Stimulated activated CD8-positive, alpha-beta memory T cell treated with anti-CD3 and anti-CD28 coated beads, Interleukin-2, amount 100 ng/mL, for 48 hours (primary cell): ENCODE results near the gene KCNG2.
"Not testable (repeated sequence)": the region's sequence is repeated elsewhere in the genome, so short reads cannot be mapped to it uniquely, and the experiment has no call there.

Experiments
- DNase-seq, 2 donors: peaks; one replicate each; pipeline ENCODE4 v3.0.0-alpha.2; 2020; ENCODE audit warnings: low read depth in 2 of 2

The KCNG2 gene

GRCh38 chr18:79853303-79853992, 55.7 kb downstream of the KCNG2 start:
- no peak for DNase-seq

GRCh38 chr18:79853993-79854364, 56.2 kb downstream of the KCNG2 start:
- no peak for DNase-seq

- DNase-seq, result no peak
Observed at GRCh38 chr18:79855147-79855933, 57.6 kb downstream of the KCNG2 start.

- no peak for DNase-seq
Observed at GRCh38 chr18:79856119-79857007, 58.6 kb downstream of the KCNG2 start.

GRCh38 chr18:79857082-79857671, 59.4 kb downstream of the KCNG2 start:
- no peak for DNase-seq

DNA sequence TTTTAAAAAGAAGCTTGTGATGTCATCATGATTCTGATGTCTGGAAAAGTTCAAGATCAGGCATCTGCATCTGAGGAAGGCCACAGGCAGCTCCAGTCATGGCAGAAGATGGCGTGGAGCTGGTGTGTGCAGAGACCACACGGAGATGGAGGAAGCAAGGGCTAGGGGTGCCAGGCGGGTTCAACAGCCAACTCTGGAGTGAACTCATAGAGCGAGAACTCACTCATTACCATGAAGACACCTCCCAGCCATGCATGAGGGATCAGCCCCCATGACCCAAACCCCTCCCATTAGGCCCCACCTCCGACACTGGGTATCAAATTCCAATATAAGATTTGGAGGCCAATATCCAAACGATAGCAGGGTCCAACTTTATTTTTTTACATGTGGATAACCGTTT, 61.6 kb downstream of the KCNG2 start:
- no peak for DNase-seq

- no peak for DNase-seq
Observed at GRCh38 chr18:79861687-79862086, 63.9 kb downstream of the KCNG2 start.

DNA sequence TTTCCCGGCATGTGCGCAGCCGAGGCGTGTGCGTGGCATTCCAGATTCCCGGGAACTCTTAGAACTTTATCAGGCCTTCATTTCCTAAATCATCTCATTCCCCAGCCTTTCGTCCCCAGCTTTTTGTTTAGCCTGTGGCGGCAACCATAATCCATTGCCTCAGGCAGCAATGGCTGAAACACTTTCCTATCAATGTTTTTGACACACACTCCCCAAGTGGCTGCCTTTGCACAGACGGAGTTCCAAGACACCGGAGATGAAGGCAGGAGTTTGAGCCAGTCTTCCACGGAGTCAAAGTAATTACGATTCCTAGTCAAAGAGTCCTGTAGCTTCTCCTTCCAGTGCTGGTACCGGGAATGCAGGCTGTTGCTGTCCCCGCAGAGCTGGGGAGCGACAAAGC, 64.8 kb downstream of the KCNG2 start:
- no peak for DNase-seq

DNA sequence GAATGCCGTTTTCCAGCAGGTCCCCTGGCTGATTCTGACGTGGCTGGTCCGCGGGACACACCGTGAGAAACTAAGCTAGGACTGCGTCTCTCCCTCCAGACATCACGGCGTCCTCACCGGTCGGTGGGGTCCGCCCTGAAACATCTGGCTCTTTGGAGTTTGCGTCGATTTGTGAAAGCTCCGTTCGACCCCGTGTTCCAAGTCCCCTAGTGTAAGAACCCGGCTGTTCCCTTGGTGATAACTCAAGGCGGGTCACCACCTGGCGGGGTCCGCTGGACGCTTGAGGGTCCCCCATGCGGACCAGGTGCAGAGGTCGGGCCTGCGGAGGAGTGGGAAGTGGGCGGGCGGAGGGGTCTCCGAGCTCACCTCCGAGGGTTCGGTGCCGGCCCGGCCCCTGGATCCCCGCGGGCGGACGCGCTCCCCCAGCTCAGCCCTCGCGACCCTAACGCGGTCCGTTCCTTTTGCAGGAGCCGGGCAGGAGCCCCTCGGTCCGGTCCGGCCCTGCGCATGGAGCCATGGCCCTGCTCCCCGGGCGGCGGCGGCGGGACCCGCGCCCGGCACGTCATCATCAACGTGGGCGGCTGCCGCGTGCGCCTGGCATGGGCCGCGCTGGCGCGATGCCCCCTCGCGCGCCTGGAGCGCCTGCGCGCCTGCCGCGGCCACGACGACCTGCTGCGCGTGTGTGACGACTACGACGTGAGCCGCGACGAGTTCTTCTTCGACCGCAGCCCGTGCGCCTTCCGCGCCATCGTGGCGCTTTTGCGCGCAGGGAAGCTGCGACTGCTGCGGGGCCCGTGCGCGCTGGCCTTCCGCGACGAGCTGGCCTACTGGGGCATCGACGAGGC, 65.6 kb downstream of the KCNG2 start:
- DNase-seq, result no peak

GRCh38 chr18:79864006-79864725, 66.4 kb downstream of the KCNG2 start:
- no peak for DNase-seq

DNA sequence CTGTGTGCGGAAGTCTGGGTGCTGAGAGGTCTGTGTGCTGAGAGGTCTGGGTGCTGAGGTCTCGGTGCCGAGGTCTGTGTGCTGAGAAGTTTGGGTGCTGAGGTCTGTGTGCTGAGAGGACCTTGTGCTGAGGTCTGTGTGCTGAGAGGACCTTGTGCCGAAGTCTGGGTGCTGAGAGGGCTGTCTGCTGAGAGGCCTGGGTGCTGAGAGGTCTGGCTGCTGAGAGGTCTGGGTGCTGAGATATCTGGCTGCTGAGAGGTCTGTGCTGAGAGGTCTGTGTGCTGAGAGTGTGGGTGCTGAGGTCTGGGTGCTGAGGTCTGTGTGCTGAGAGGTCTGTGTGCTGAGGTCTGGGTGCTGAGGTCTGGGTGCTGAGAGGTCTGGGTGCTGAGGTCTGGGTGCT, 67.2 kb downstream of the KCNG2 start:
- DNase-seq, result not testable (repeated sequence)

- DNase-seq, result not testable (repeated sequence)
Observed at GRCh38 chr18:79865951-79866350, 68.2 kb downstream of the KCNG2 start.

- no peak for DNase-seq
Observed at GRCh38 chr18:79866889-79867574, 69.3 kb downstream of the KCNG2 start.

DNA sequence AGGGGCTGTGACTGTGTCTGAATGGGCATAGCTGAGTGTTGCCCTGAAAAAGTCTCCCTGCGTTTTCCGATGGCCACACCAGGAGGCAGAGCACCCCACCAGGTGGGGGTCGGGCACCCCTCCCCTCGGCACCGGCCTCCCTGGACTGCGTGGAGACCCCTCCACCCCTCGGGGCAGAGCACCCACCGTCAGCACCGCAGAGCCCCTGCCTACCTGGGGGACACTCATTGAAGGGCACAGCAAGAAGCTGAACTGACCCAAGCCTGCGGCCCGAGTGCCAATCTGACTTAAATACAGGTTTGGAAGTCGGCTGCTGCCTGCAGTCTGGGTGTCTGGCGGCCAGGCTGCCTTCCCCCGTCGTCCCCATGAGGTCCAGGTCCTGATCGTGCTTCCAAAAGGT, 69.9 kb downstream of the KCNG2 start:
- DNase-seq, result no peak

GRCh38 chr18:79868168-79868784, 70.5 kb downstream of the KCNG2 start:
- DNase-seq, result no peak

- no peak for DNase-seq
Observed at GRCh38 chr18:79868811-79869541, 71.2 kb downstream of the KCNG2 start.

DNA sequence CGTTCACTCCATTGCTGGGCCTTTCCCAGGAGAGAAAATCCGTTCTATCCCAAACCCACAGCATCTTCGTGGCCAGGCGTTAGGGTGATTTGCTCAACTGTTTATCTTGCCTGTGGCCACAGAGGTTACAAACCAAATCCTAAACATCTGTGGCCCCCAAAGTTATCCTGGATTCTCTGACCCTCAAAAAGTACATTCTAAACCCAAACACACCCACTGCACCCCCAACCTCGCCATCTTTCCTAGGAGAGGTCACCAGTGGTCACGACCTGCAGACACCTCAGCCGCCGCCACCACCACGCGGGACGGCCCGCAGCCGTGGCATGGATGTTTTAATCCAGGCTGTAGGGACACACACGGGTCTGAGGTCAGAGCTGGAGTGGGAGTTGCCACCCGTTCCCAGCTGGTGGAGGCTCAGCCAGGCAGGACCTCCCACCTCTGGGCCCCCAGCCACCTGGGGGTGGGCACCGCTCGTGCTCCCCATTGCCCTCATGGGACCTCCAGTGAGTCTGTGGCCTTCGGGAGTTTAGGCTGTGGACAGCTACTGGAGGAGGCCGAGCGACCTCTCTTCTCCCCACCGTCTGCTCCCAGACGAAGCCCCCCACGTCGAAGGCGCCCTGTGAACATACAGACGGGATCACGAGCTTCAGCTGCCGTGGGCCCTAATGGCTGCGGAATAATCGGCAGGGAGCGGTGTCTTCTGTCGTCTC, 72.0 kb downstream of the KCNG2 start:
- no peak for DNase-seq
